Measurements from ENCODE around the gene CAMK1. TPM values are rescaled to one million over a fixed set of nuclear protein-coding genes. Genes with fewer than 3 reads are reported as not detected.

The CAMK1 gene
- total and polyA plus RNA-seq, 4 donors: 13.8 to 20.1 (median 16.7) TPM

DNA sequence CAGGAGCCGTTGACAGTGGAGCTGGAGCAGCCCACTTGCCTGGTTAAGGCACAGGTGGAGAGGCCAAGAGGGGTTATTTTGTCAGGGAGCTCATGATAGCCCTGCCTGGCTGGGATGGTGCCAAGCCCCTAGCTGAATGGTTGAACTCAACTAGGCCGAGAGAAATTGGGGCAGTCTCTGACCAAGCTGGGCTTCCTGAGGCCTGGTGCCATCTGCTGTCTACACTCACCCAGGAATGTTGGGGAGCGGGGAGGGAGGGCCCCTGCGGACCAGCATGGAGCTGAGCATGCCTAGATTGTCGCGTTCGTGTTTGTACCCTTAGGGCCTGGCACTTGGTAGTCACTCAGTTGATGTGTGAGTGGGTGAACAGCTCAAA lies 37.0 kb downstream of the CAMK1 start:
- no peak overlapping the region for H3K27ac ChIP-seq (ENCODE audit: low read depth in 1 of 2, low read length in 2 of 2)
- H3K9ac ChIP-seq (ENCODE audit: low read depth in 1 of 2, low read length in 2 of 2): peak overlapping the region in 1 of 2 donors; percentile 90
- DNase-seq (ENCODE audit: low spot score): no peak
- H3K36me3 ChIP-seq (ENCODE audit: control insufficient read depth in 4 of 4, insufficient read depth in 3 of 4, low read depth in 1 of 4, low read length in 3 of 4): peaks cover 0 to 21% (median 12%) of the 10 kb centered on the region in 4 donors
- TF ChIP-seq HNF4G (IDR thresholded peaks at IDR 0.05) (no peak), TAF1 (conservative IDR thresholded peaks at IDR 0.05) (no peak), GABPA (IDR thresholded peaks at IDR 0.05 in 1 of 2, conservative IDR thresholded peaks at IDR 0.05 in 1 of 2) (no peak), YY1 (IDR thresholded peaks at IDR 0.05) (no peak), FOXA1 (IDR thresholded peaks at IDR 0.05) (no peak)
- TF ChIP-seq, protein P1, sequence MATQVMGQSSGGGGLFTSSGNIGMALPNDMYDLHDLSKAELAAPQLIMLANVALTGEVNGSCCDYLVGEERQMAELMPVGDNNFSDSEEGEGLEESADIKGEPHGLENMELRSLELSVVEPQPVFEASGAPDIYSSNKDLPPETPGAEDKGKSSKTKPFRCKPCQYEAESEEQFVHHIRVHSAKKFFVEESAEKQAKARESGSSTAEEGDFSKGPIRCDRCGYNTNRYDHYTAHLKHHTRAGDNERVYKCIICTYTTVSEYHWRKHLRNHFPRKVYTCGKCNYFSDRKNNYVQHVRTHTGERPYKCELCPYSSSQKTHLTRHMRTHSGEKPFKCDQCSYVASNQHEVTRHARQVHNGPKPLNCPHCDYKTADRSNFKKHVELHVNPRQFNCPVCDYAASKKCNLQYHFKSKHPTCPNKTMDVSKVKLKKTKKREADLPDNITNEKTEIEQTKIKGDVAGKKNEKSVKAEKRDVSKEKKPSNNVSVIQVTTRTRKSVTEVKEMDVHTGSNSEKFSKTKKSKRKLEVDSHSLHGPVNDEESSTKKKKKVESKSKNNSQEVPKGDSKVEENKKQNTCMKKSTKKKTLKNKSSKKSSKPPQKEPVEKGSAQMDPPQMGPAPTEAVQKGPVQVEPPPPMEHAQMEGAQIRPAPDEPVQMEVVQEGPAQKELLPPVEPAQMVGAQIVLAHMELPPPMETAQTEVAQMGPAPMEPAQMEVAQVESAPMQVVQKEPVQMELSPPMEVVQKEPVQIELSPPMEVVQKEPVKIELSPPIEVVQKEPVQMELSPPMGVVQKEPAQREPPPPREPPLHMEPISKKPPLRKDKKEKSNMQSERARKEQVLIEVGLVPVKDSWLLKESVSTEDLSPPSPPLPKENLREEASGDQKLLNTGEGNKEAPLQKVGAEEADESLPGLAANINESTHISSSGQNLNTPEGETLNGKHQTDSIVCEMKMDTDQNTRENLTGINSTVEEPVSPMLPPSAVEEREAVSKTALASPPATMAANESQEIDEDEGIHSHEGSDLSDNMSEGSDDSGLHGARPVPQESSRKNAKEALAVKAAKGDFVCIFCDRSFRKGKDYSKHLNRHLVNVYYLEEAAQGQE (IDR thresholded peaks at IDR 0.05): no peak
- 52% methylated on average over 7 of the region's 7 CpGs for WGBS
- H3K4me1 ChIP-seq (ENCODE audit: control insufficient read depth in 4 of 4, insufficient read depth in 4 of 4, low read length in 3 of 4): peaks cover 3 to 23% (median 17%) of the 10 kb centered on the region in 4 donors
- peak overlapping the region; percentile 84 to 93 (median 87) for H3K4me3 ChIP-seq (ENCODE audit: low read depth in 1 of 3, low read length in 3 of 3)
- no peaks in the 10 kb centered on the region for H3K27me3 ChIP-seq (ENCODE audit: control insufficient read depth in 4 of 4, insufficient read depth in 4 of 4, low read length in 3 of 4)
- H3K9me3 ChIP-seq (ENCODE audit: control insufficient read depth in 4 of 4, low read length in 3 of 4): no peaks in the 10 kb centered on the region

DNA sequence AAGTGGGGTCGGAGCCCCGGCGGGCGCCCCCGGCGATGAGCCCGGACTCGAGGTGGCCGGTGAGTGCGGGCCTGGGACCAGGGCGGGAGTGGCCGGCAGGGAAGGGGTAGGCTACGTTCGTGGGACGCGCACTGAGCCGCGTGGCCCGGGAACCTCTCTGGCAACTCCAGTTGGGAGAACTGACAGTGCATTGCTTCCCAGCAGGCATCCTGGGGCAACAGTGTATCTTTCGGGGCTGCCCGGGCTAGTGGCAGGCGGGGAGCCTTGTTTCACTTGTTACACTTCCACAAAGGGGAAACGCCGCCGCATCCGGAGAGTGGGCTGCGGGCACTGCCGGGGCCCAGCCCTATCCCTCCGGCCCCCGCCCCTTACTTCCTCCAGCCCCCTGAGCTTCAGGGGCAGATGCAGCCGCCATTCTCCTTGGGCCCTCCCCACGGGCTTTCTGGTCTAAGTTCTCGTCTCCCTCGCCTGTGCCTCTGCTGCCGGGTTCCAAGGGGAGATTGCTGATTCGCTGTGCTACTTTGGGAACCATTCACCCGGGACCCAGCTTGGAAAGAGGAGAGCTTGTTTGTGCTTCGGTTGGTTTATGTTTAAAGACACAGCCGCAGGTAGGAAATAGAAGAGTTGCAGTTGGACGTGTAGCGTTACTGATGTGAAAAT lies 37.5 kb downstream of the CAMK1 start:
- 2% methylated on average over 41 of the region's 41 CpGs for WGBS
- no peak for TF ChIP-seq NR2F2 (IDR thresholded peaks at IDR 0.05)

DNA sequence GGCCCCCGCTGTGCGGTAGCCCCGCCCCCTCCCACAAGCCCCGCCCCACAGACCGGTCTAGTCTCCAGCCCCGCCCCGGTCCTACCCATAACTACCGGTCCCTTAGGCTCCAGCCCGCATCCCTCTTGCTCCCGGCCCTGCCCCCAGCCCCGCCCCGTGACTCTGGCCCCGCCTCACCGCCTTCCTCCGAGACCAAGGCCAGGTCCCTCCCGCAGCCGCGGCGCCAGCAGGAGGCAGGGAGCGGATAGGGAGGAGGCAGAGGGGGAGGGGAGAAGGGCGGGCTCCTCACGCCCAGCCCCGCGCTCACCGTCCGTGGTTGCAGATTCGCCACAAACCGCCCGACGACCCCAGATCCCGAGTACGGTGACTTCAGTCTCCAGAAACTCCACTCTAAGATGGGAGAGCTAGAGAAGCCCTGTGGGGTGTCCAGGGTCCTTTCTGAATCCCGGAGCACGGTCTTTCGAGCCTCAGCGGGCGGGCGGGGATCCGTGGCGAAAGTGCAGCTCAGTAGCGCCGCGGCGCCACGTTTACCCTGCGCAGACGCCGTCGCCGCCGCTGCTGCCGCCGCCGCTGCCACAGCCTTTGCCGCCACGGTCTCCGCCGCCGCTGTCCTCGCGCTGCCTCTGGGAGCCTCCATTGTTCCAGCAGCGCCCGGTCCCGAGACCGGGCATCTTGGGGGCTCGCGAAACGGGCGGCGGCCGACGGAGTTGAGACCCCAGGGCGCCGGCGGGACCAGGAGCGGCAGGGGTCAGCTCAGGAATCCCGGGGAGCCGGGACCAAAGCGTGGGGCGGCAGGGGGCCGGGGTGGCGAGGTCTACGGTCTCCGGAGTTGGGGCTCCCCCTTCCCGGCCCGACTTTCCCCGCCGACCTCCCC lies 38.3 kb downstream of the CAMK1 start, which contains the start of gene BRPF1:
Gene BRPF1 (plus strand): TSS at position 530 of the 874 bp plus-strand sequence. CDS start 2,406 bp downstream, outside the sequence.
- peak; percentile 100 for DNase-seq (ENCODE audit: low spot score)
- no peaks in the 10 kb centered on the region for H3K27me3 ChIP-seq (ENCODE audit: control insufficient read depth in 4 of 4, insufficient read depth in 4 of 4, low read length in 3 of 4)
- H3K9ac ChIP-seq (ENCODE audit: low read depth in 1 of 2, low read length in 2 of 2): peak within 1 kb of the TSS; percentile 90 to 94
- H3K27ac ChIP-seq (ENCODE audit: low read depth in 1 of 2, low read length in 2 of 2): peak within 1 kb of the TSS; percentile 93 to 98
- H3K9me3 ChIP-seq (ENCODE audit: control insufficient read depth in 4 of 4, low read length in 3 of 4): no peaks in the 10 kb centered on the region
- under 1% methylated on average over 88 of the region's 88 CpGs for WGBS
- H3K36me3 ChIP-seq (ENCODE audit: control insufficient read depth in 4 of 4, insufficient read depth in 3 of 4, low read depth in 1 of 4, low read length in 3 of 4): peaks cover 0 to 12% (median 7%) of the 10 kb centered on the region in 4 donors
- H3K4me3 ChIP-seq (ENCODE audit: low read depth in 1 of 3, low read length in 3 of 3): peak within 1 kb of the TSS; percentile 84 to 93 (median 87)
- peaks cover 3 to 23% (median 17%) of the 10 kb centered on the region in 4 donors for H3K4me1 ChIP-seq (ENCODE audit: control insufficient read depth in 4 of 4, insufficient read depth in 4 of 4, low read length in 3 of 4)
- TF ChIP-seq FOXA2 (IDR thresholded peaks at IDR 0.05) (no peak), RAD21 (IDR thresholded peaks at IDR 0.05) (peak; percentile 47 to 49), RXRA (IDR thresholded peaks at IDR 0.05) (peak; percentile 22 to 30), GABPA (IDR thresholded peaks at IDR 0.05 in 1 of 2, conservative IDR thresholded peaks at IDR 0.05 in 1 of 2) (peak in 1 of 2 donors; percentile 80), NR2F2 (IDR thresholded peaks at IDR 0.05) (peak; percentile 22), EGR1 (IDR thresholded peaks at IDR 0.05; ENCODE audit: low read depth in 2 of 2) (no peak), SP1 (IDR thresholded peaks at IDR 0.05) (peak; percentile 72), HNF4A (conservative IDR thresholded peaks at IDR 0.05) (peak in 1 of 2 donors; percentile 14), YY1 (IDR thresholded peaks at IDR 0.05) (peak; percentile 72), HNF4G (IDR thresholded peaks at IDR 0.05) (no peak), ATF3 (IDR thresholded peaks at IDR 0.05) (no peak), TAF1 (conservative IDR thresholded peaks at IDR 0.05) (no peak), ZBTB33 (IDR thresholded peaks at IDR 0.05) (peak; percentile 37), FOXA1 (IDR thresholded peaks at IDR 0.05) (no peak)
- TF ChIP-seq, protein P1 (IDR thresholded peaks at IDR 0.05): peak; percentile 27

More for the DNA sequence above, 37.5 kb downstream of the CAMK1 start:
- Histone ChIP-seq H3K27ac (ENCODE audit: low read depth in 1 of 2, low read length in 2 of 2) (peak overlapping the region; percentile 93 to 98), H3K36me3 (ENCODE audit: control insufficient read depth in 4 of 4, insufficient read depth in 3 of 4, low read depth in 1 of 4, low read length in 3 of 4) (peaks cover 0 to 20% (median 11%) of the 10 kb centered on the region in 4 donors), H3K4me3 (ENCODE audit: low read depth in 1 of 3, low read length in 3 of 3) (peak overlapping the region; percentile 84 to 93 (median 87)), H3K9me3 (ENCODE audit: control insufficient read depth in 4 of 4, low read length in 3 of 4) (no peaks in the 10 kb centered on the region), H3K9ac (ENCODE audit: low read depth in 1 of 2, low read length in 2 of 2) (peak overlapping the region; percentile 7 to 90), H3K27me3 (ENCODE audit: control insufficient read depth in 4 of 4, insufficient read depth in 4 of 4, low read length in 3 of 4) (no peaks in the 10 kb centered on the region), H3K4me1 (ENCODE audit: control insufficient read depth in 4 of 4, insufficient read depth in 4 of 4, low read length in 3 of 4) (peaks cover 3 to 23% (median 17%) of the 10 kb centered on the region in 4 donors)
- DNase-seq (ENCODE audit: low spot score): peak; percentile 48

Data from liver (tissue), 9 donors.